HG02884 (cell line): ENCODE measurements around the gene VAMP7.
"Not testable (repeated sequence)": the region's sequence is repeated elsewhere in the genome, so short reads cannot be mapped to it uniquely, and the experiment has no call there.

Experiments
- ATAC-seq: cut with Tn5 transposase; IDR thresholded peaks from one replicate; pipeline ENCODE4 v1.9.1; 2021; ENCODE audit warnings: mild to moderate bottlenecking, moderate library complexity; ENCODE audit not compliant: unreplicated experiment

VAMP7 gene

GRCh38 chrX:155986995-155987394 is 105.8 kb downstream of the VAMP7 start:
- not testable (repeated sequence) for ATAC-seq

- no peak for ATAC-seq
These were observed 107.7 kb downstream of the VAMP7 start for GRCh38 chrX:155988859-155989258.
